NCI-H345 treated with DMSO at 0.1 percent for 48 hours (cell line): ENCODE measurements around the gene ITM2C.

ENCODE experiments used
- DNase-seq: peaks from one replicate; lab custom pipeline; 2025; ENCODE audit not compliant: unreplicated experiment; lab: John Stamatoyannopoulos, UW

Gene ITM2C

GRCh38 chr2:230864605-230865306 lies at the start of gene ITM2C:
ITM2C (plus strand) TSS chr2:230864942; CDS start chr2:230865026, 84 bp downstream.
- peak; percentile 23 for DNase-seq

GRCh38 chr2:230815088-230815487 lies 49.7 kb upstream of the ITM2C start:
- DNase-seq, result no peak

- DNase-seq, result no peak
Measured at GRCh38 chr2:230816735-230817134, 48.0 kb upstream of the ITM2C start.

GRCh38 chr2:230819433-230819832 lies 45.3 kb upstream of the ITM2C start:
- no peak for DNase-seq

GRCh38 chr2:230821261-230821990 lies 43.3 kb upstream of the ITM2C start:
- DNase-seq, result no peak

GRCh38 chr2:230821991-230822520 lies 42.7 kb upstream of the ITM2C start:
- DNase-seq, result no peak

GRCh38 chr2:230823264-230823964 lies 41.3 kb upstream of the ITM2C start:
- DNase-seq, result no peak

- DNase-seq, result peak; percentile 76
Measured at GRCh38 chr2:230824406-230824978, 40.2 kb upstream of the ITM2C start.

GRCh38 chr2:230825354-230825753 lies 39.4 kb upstream of the ITM2C start:
- no peak for DNase-seq

GRCh38 chr2:230827774-230828271 lies 36.9 kb upstream of the ITM2C start:
- no peak for DNase-seq

- no peak for DNase-seq
Measured at GRCh38 chr2:230828272-230828961, 36.3 kb upstream of the ITM2C start.

- DNase-seq, result no peak
Measured at GRCh38 chr2:230829293-230829692, 35.4 kb upstream of the ITM2C start.

GRCh38 chr2:230829959-230830358 lies 34.8 kb upstream of the ITM2C start:
- DNase-seq, result no peak

- no peak for DNase-seq
Measured at GRCh38 chr2:230830428-230830827, 34.3 kb upstream of the ITM2C start.

- DNase-seq, result no peak
Measured at GRCh38 chr2:230840301-230840700, 24.4 kb upstream of the ITM2C start.

- DNase-seq, result no peak
Measured at GRCh38 chr2:230842473-230842872, 22.3 kb upstream of the ITM2C start.

GRCh38 chr2:230843132-230843531 lies 21.6 kb upstream of the ITM2C start:
- no peak for DNase-seq

GRCh38 chr2:230846360-230846759 lies 18.4 kb upstream of the ITM2C start:
- no peak for DNase-seq

GRCh38 chr2:230847883-230848388 lies 16.8 kb upstream of the ITM2C start:
- DNase-seq, result no peak

- DNase-seq, result no peak
Measured at GRCh38 chr2:230849633-230850357, 14.9 kb upstream of the ITM2C start.
